ENCODE measurements around the gene NKD1.

NKD1 gene

DNA sequence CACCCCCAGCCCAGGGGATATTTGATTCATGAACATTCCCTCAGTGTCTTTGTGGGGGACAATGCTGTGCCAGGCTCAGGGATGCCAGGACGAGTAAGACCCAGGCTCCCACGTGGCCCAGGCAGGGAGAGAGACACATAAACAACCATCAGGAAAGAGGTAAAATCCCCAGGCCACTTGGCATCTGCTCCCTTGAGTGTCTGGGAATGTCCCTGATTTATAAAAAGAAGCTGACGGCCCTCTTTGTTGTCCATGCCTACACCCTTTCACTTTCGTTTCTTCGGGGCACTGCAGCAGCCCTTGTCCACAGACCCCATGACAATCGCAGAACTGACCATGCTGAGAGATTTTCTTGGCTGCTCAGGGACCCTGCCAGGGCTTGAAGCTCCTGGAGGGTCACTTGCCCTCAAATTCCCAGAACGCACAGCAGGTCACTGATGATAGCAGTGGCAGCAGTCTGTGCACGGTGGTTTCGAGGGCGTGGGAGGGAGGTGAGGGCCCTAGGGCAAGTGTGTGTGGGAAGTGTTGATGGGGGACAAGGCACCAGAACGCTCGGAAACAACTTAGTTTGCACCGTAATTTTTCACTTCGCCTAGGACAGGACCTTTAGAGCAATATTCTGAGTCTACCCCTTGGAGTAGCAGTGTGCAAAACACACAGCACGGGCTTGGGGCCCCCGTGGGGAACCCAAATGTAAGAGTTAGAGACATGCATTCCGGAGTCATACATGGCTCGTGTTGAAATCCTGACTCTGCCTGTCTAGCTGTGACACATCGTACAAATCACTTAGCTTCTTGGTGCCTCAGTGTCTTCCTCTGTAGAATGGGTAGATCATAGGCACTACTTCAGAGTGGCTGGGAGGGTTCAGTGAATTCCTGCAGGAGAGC is 149.9 kb downstream of the NKD1 start:
- peak overlapping the region; percentile 22 for H3K4me3 ChIP-seq (ENCODE audit: low read depth, low read length)
- TF ChIP-seq, protein P1, sequence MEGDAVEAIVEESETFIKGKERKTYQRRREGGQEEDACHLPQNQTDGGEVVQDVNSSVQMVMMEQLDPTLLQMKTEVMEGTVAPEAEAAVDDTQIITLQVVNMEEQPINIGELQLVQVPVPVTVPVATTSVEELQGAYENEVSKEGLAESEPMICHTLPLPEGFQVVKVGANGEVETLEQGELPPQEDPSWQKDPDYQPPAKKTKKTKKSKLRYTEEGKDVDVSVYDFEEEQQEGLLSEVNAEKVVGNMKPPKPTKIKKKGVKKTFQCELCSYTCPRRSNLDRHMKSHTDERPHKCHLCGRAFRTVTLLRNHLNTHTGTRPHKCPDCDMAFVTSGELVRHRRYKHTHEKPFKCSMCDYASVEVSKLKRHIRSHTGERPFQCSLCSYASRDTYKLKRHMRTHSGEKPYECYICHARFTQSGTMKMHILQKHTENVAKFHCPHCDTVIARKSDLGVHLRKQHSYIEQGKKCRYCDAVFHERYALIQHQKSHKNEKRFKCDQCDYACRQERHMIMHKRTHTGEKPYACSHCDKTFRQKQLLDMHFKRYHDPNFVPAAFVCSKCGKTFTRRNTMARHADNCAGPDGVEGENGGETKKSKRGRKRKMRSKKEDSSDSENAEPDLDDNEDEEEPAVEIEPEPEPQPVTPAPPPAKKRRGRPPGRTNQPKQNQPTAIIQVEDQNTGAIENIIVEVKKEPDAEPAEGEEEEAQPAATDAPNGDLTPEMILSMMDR (IDR thresholded peaks at IDR 0.05; ENCODE audit: low read depth, low read length): no peak
- peak; percentile 46 for DNase-seq (ENCODE audit: low read depth, low spot score)
- in situ Hi-C loops (cut with HindIII; ENCODE audit: low sequenced_read_pairs): no loop called here

Data from astrocyte of the spinal cord (primary cell).